NCI-H146 treated with DMSO at 0.1 percent for 48 hours (cell line): Measurements from ENCODE around the gene USP43.
"Not testable (repeated sequence)": the region's sequence is repeated elsewhere in the genome, so short reads cannot be mapped to it uniquely, and the experiment has no call there.

Source experiments
- DNase-seq: peaks from one replicate; lab custom pipeline; 2025; ENCODE audit not compliant: unreplicated experiment; lab: John Stamatoyannopoulos, UW

The USP43 gene

GRCh38 chr17:9658593-9659211 lies 13.4 kb downstream of the USP43 start:
- no peak for DNase-seq

DNA sequence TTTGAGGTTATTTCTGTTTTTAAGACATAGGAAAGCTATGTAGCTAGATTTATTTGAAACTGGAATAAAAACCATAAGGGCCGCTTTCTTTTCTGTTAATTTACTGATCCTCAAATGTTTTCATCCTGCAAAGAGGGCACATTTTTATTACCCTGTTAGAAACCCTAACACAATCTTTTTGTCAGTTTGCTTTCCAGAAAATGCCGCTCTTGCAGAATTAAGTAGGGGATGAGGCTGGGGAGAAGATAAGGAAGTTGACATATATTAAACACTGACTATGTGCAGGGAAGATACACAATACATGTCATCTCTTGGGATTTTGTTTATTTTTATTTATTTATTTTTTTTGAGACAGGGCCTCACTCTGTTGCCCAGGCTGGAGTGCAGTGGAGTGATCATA lies 15.7 kb downstream of the USP43 start:
- no peak for DNase-seq

- not testable (repeated sequence) for DNase-seq
Measured at GRCh38 chr17:9663511-9663910, 18.2 kb downstream of the USP43 start.

DNA sequence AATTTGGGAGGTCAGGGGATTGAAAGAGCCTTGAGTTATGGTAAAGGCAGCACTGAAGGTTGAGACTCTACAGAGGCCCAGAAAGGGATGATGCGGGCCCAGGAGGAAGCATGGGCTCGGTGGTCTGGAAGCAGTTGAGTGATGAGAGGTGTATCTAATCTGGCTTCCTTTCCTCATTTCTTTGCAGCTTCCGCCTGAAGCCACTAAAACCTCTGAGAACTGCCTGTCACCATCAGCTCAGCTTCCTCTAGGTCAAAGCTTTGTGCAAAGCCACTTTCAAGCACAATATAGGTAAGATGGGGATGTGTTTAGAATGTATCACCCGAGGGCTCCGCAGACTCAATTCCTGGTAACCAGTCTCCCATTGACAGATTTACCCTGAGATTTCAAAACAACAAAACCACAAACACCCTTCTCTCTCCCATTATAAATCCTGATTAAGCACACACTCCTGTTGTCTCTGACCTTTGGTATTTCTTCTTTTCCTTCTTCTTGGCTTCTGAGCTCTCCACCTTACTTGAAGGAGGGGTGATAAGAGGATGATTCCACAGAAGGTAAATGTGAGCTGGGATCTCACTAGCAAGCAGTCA lies 21.2 kb downstream of the USP43 start:
- DNase-seq, result no peak

GRCh38 chr17:9668517-9668916 lies 23.2 kb downstream of the USP43 start:
- no peak for DNase-seq

GRCh38 chr17:9669551-9670008 lies 24.3 kb downstream of the USP43 start:
- no peak for DNase-seq

- no peak for DNase-seq
Measured at GRCh38 chr17:9670596-9670995, 25.3 kb downstream of the USP43 start.

DNA sequence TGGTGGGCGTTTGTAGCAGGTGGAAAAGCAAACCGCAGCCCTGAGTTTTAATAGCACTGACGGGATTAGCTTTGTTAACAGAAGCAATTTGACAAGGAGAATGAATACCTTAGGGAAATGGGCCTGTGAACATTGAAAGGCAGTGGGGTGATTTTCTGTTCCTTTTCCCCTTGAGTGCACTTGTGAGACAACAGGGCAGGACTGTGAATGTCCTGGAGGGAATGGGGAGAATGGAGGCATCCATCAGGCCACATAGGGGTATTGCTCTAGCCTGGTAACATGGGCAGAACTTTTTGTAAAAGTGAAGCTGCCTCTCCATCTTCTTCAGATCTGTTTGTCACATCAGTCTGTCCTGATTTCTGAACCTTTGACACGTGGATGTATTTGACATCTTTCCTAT lies 26.2 kb downstream of the USP43 start:
- no peak for DNase-seq

GRCh38 chr17:9672266-9672665 lies 26.9 kb downstream of the USP43 start:
- no peak for DNase-seq

DNA sequence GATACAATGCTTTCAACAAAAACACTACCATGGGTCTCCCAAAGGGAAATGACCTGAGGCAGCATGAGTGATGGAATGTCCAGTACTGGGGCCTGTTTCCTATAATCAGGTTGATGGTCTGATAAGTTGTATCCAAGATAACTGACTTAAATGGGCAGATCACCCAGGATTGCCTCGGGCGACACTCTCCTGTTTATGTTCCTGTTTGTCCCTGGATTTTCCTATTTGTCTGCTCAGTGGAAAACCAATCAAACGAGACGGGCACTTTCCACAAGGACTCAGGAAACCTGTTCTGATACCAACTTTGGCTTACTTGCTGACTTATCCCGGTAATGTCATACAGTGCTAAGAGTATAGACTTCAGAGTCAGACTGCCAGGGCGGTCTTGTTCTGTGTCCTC lies 27.4 kb downstream of the USP43 start:
- DNase-seq, result no peak

GRCh38 chr17:9676084-9676483 lies 30.8 kb downstream of the USP43 start:
- DNase-seq, result no peak

DNA sequence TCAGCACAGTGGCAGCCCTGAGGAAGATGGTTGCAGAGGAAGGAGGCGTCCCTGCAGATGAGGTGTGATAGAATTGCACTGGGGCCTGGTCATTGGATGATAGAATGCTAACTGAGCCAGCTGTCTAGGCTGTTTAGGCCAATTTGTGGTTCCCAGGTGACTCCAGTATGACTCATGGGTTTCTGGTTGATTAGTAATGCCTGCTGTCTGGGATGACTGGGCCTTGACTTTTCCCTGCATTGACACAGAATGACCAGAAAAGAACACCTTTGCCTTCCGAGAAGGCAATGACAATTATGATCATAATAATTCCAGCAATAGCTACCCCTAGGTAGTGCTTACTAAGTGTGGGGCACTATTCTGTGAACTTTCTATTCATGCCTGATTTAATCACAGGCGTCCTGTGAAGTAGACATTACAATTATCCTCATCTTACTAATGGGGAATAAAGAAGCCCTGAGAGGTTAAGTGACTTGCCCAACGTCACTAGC lies 31.5 kb downstream of the USP43 start:
- no peak for DNase-seq

DNA sequence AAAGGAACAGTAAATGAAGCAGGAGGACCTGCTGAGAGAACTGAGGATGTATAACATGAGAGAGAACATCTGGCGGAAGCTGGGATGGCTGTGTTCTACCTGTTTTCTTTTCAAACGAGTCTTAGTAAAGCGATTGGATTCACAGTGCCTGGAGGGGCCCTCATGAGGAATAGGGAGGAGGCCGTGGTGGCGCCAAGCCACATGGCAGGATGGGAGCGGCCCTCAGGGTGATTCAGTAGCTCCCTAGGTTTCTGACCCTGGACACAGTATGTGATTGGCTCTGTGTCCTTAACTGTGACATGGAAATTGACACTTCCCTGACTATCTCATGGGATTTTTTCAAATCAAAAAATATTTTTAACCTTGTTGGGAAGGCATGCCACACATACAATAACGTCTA lies 32.1 kb downstream of the USP43 start:
- DNase-seq, result no peak

- no peak for DNase-seq
Measured at GRCh38 chr17:9677896-9678295, 32.6 kb downstream of the USP43 start.

DNA sequence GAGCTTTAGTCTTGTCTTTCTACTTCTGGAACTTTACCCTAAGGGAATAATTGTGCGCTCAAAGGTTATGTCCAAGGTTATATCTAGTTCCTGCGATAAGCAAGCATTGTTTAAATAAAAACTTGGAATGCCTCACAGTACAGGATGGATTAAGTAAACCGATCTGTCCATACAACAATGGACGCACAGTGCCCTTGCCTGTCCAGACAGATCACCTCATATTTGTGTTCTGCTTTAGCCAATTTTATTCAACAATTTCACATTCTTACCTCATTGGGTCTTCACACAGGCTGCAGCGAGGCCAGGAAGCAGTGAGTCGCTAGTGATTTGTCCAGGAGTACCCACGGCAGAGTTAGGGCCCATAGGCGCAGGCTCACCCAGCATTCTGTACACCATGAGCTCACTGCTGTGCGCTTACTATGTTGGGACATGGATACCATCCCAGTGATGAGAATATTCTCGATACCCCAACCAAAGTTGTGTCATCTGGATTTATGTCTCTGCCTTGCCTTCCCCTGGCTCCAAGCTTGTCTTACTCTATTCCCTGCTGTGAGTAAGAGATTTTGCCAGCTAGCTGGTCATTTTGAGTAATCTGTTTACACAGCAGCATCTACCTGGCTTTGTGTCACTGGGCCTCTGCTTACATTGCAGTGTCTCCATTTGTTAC lies 39.8 kb downstream of the USP43 start:
- DNase-seq, result peak; percentile 68

GRCh38 chr17:9693755-9694154 lies 48.4 kb downstream of the USP43 start:
- DNase-seq, result no peak

DNA sequence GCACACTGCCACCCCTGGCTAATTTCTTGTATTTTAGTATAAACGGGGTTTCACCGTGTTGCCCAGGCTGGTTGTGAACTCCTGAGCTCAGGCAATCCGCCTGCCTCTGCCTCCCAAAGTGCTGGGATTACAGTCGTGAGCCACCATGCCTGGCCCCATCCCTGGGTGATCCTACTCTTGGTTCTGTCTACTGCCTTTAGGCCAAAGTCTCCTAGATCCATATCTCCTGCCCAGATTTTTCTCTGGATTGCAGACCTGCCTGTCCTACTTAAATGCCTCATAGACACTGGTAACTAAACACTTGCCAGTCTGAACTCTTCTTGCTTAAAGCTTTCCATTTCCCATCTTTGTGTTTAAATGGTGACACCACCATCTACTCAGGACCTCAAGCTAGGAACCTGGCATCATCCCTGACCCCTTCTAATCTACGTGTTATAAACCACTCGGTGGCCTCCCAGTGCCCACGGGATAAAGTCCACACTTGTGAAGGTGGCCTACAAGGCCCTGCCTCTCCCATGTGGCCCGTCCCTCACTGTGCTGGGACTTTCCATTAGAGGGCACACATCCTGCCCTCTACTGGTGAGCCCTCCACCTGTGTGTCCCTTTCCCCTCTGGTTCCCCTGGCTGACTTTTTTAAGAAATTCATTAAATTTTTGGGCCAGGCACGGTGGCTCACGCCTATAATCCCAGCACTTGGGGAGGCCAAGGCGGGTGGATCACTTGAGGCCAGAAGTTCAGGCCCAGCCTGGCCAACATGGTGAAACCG lies 51.1 kb downstream of the USP43 start:
- DNase-seq, result no peak

GRCh38 chr17:9700136-9700535 lies 54.8 kb downstream of the USP43 start:
- no peak for DNase-seq

DNA sequence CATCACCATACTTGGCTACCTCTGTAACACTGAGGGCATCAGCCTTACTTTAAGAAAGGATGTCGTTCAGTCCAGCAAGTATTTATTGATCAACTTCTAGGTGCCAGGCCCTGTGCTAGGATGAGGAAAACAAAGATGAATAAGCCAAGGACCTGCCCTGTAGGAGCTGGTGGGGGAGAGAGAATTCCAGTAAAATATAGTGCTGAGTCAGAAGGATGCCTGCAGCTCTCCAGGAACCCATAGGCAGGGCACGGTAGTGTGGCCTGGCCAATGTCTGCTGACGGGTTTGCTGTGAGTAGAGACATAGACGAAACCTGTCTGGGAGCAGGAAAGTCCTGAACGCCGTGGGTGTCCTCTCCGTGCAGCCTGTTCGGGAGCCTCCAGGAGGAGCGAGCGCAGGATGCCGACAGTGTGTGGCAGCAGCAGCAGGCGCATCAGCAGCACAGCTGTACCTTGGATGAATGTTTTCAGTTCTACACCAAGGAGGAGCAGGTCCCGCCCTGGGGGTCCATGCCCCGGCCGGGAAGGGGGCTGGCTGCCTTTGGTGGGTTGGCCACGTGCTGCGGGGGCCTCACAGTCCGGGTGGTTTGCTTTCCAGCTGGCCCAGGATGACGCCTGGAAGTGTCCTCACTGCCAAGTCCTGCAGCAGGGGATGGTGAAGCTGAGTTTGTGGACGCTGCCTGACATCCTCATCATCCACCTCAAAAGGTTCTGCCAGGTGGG lies 55.6 kb downstream of the USP43 start:
- no peak for DNase-seq

DNA sequence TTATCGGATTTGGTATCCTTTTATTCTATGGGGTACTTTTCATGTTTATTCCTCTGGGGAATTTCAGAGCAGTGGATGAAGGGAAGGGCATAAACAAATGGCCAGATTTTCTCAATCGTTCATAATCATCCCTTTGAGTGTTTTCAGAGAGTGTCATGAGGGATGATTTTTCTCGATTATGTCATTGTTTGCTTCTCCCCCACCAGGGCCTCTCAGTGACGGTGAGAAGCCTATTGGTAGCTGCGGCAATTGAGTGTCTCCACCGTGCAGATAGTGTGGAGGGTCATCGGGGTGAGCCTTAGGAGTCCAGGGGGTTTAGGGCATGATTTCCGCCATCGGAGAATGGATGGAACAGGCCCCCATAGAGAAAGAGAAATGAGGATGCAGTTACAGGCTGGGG lies 57.2 kb downstream of the USP43 start:
- DNase-seq, result no peak
